IMR-90 (cell line): ENCODE data around the gene GGA3. TPM values are rescaled to one million over a fixed set of nuclear protein-coding genes. Genes with fewer than 3 reads are reported as not detected.

ENCODE experiments used
- ATAC-seq: fragments of 200-7000 bp; cut with Tn5 transposase; 2 replicates; pipeline ENCODE4 v1.9.1; 2020; ENCODE audit warnings: low read depth, mild to moderate bottlenecking, moderate library complexity
- BruUV-seq: library from RNA; stranded (reverse); fragments of 400-500 nt; replicated peaks from 2 replicates; lab custom pipeline; 2021; lab: Mats Ljungman, UMichigan
- CTCF ChIA-PET: fragments of 300-600 bp; formaldehyde crosslinking; extraction: SDS; loops from one replicate; lab custom pipeline; 2021; ENCODE audit warnings: antibody characterized with exemption; lab: Yijun Ruan, JAX
- POLR2A ChIA-PET: fragments of 300-600 bp; sonication (Branson Sonifier 250); formaldehyde crosslinking; loops from one replicate; lab custom pipeline; 2022; ENCODE audit warnings: antibody characterized with exemption; ENCODE audit not compliant: unreplicated experiment; lab: Charles Lee
- DNase-seq: peaks from one replicate; pipeline ENCODE4 v3.0.0; 2013
- H2AFZ ChIP-seq: replicated peaks from 2 replicates; pipeline ENCODE3; 2013; ENCODE audit warnings: low read length, mild to moderate bottlenecking; ENCODE audit not compliant: poor library complexity
- H2AK5ac ChIP-seq: 2 replicates; pipeline ENCODE4 v1.6.1; 2013; ENCODE audit warnings: low read depth, low read length, inconsistent platforms
- H2AK9ac ChIP-seq: replicated peaks from 2 replicates; pipeline ENCODE3; 2013; ENCODE audit warnings: mild to moderate bottlenecking, low read depth, low read length, moderate library complexity; ENCODE audit not compliant: poor library complexity
- H2BK120ac ChIP-seq: 2 replicates; pipeline ENCODE4 v1.6.1; 2013; ENCODE audit warnings: low read depth, low read length, inconsistent platforms
- H2BK15ac ChIP-seq: 3 replicates; pipeline ENCODE4 v1.6.1; 2013; ENCODE audit warnings: low read depth, low read length, inconsistent platforms
- H2BK20ac ChIP-seq: 2 replicates; pipeline ENCODE4 v1.6.1; 2013; ENCODE audit warnings: low read depth, mild to moderate bottlenecking, inconsistent platforms, low read length, moderate library complexity
- H2BK5ac ChIP-seq: 2 replicates; pipeline ENCODE4 v1.6.1; 2013; ENCODE audit warnings: mild to moderate bottlenecking, low read depth, low read length, inconsistent platforms; ENCODE audit not compliant: poor library complexity, severe bottlenecking
- H3K14ac ChIP-seq: replicated peaks from 2 replicates; pipeline ENCODE4 v1.6.1; 2013; ENCODE audit warnings: low read depth, low read length, inconsistent platforms
- H3K18ac ChIP-seq: 2 replicates; pipeline ENCODE4 v1.6.1; 2013; ENCODE audit warnings: low read depth, low read length, control low read depth
- H3K23ac ChIP-seq: 2 replicates; pipeline ENCODE4 v1.6.1; 2013; ENCODE audit warnings: low read depth, low read length, inconsistent platforms
- H3K27ac ChIP-seq: 2 replicates; pipeline ENCODE4 v1.5.1; 2013; ENCODE audit warnings: mild to moderate bottlenecking, control low read depth, low read length; ENCODE audit not compliant: insufficient read depth
- H3K27me3 ChIP-seq: 2 replicates; pipeline ENCODE4 v1.6.1; 2013; ENCODE audit warnings: low read length; ENCODE audit not compliant: control insufficient read depth, insufficient read depth
- H3K36me3 ChIP-seq: 2 replicates; pipeline ENCODE4 v1.6.1; 2013; ENCODE audit warnings: low read length, mixed read lengths; ENCODE audit not compliant: control insufficient read depth, insufficient read depth
- H3K4ac ChIP-seq: 2 replicates; pipeline ENCODE4 v1.6.1; 2013; ENCODE audit warnings: low read depth, low read length, inconsistent platforms
- H3K4me1 ChIP-seq: 2 replicates; pipeline ENCODE4 v1.6.1; 2013; ENCODE audit warnings: low read length, mixed read lengths; ENCODE audit not compliant: control insufficient read depth, insufficient read depth
- H3K4me2 ChIP-seq: 2 replicates; pipeline ENCODE4 v1.6.1; 2013; ENCODE audit warnings: low read depth, mild to moderate bottlenecking, control low read depth, low read length, moderate library complexity
- H3K4me3 ChIP-seq: 2 replicates; pipeline ENCODE4 v1.5.1; 2013; ENCODE audit warnings: low read depth, mild to moderate bottlenecking, control low read depth, low read length, moderate library complexity; ENCODE audit not compliant: insufficient read depth
- H3K56ac ChIP-seq: 2 replicates; pipeline ENCODE4 v1.6.1; 2013; ENCODE audit warnings: low read length, inconsistent platforms; ENCODE audit not compliant: insufficient read depth; ENCODE audit errors: extremely low read depth
- H3K79me1 ChIP-seq, 2 experiments: 2 replicates each; pipeline ENCODE4 v1.6.1; 2013; ENCODE audit warnings: low read length in 2 of 2, inconsistent platforms in 1 of 2, low read depth in 1 of 2
- H3K9ac ChIP-seq: 2 replicates; pipeline ENCODE4 v1.6.1; 2013; ENCODE audit warnings: low read depth, low read length, control low read depth
- H3K9me1 ChIP-seq: 2 replicates; pipeline ENCODE4 v1.6.1; 2013; ENCODE audit warnings: low read length, inconsistent platforms; ENCODE audit not compliant: insufficient read depth
- H3K9me3 ChIP-seq: 2 replicates; pipeline ENCODE4 v1.6.1; 2013; ENCODE audit warnings: low read length; ENCODE audit not compliant: control insufficient read depth, insufficient read depth
- H4K20me1 ChIP-seq: 2 replicates; pipeline ENCODE4 v1.6.1; 2013; ENCODE audit warnings: low read length, inconsistent platforms; ENCODE audit not compliant: insufficient read depth
- H4K5ac ChIP-seq: 2 replicates; pipeline ENCODE4 v1.6.1; 2013; ENCODE audit warnings: mild to moderate bottlenecking, low read depth, low read length, control low read depth
- H4K8ac ChIP-seq, 2 experiments: 2 replicates each; pipeline ENCODE4 v1.6.1; 2013; ENCODE audit warnings: low read depth in 2 of 2, low read length in 2 of 2, control low read depth in 1 of 2, inconsistent platforms in 1 of 2
- H4K91ac ChIP-seq: 2 replicates; pipeline ENCODE4 v1.6.1; 2013; ENCODE audit warnings: low read depth, low read length, inconsistent platforms; ENCODE audit not compliant: insufficient read depth
- CEBPB ChIP-seq: IDR thresholded peaks from 2 replicates; pipeline ENCODE4 v1.6.1; 2012; ENCODE audit warnings: low read depth, low read length, improper control_type of control experiment
- FOS ChIP-seq: fragments of 150-350 bp; IDR thresholded peaks from 2 replicates; pipeline ENCODE4 v1.6.1; 2016; ENCODE audit warnings: low read depth, low read length
- MAFK ChIP-seq: IDR thresholded peaks from 2 replicates; pipeline ENCODE4 v1.6.1; 2012; ENCODE audit warnings: low read depth, low read length, improper control_type of control experiment
- MAZ ChIP-seq: IDR thresholded peaks from 2 replicates; pipeline ENCODE4 v1.6.1; 2012; ENCODE audit warnings: low read depth, mild to moderate bottlenecking, low read length, improper control_type of control experiment, moderate library complexity, borderline replicate concordance
- MXI1 ChIP-seq: IDR thresholded peaks from 2 replicates; pipeline ENCODE4 v1.6.1; 2012; ENCODE audit warnings: low read depth, mild to moderate bottlenecking, low read length, moderate library complexity, borderline replicate concordance
- NFE2L2 ChIP-seq: fragments of 150-350 bp; IDR thresholded peaks from 2 replicates; pipeline ENCODE4 v1.6.1; 2016; ENCODE audit warnings: low read depth, mild to moderate bottlenecking, low read length
- RAD21 ChIP-seq: IDR thresholded peaks from 2 replicates; pipeline ENCODE4 v1.6.1; 2012; ENCODE audit warnings: low read length, improper control_type of control experiment
- RCOR1 ChIP-seq: IDR thresholded peaks from 2 replicates; pipeline ENCODE4 v1.6.1; 2012; ENCODE audit warnings: mild to moderate bottlenecking, low read length, improper control_type of control experiment; ENCODE audit not compliant: insufficient replicate concordance
- SMC3 ChIP-seq: fragments of 150-350 bp; IDR thresholded peaks from 2 replicates; pipeline ENCODE4 v1.6.1; 2016; ENCODE audit warnings: low read depth, mild to moderate bottlenecking, antibody characterized with exemption, low read length, moderate library complexity
- WGBS, 2 experiments: methylation state at CpG; one replicate each; pipeline versions ENCODE4 v1.1.5 to v1.1.7; 2013; ENCODE audit warnings: missing lambda C conversion rate in 2 of 2; ENCODE audit not compliant: insufficient read length in 1 of 2; ENCODE audit errors: extremely low coverage in 2 of 2; 5-methylcytosine and 5-hydroxymethylcytosine counted together
- dilution Hi-C: fragments of 300-500 bp; cut with HindIII; formaldehyde crosslinking; loops from one replicate; pipeline ENCODE4 v1.14.3; 2018; ENCODE audit warnings: low sequenced_read_pairs; ENCODE audit not compliant: unreplicated experiment
- in situ Hi-C: fragments of 300-500 bp; cut with MboI; formaldehyde crosslinking; loops from 3 replicates; pipeline ENCODE4 v1.14.3; 2019; ENCODE audit warnings: low sequenced_read_pairs, inconsistent platforms, mixed read lengths
- intact Hi-C: fragments of 100-400 bp; cut with micrococcal nuclease; formaldehyde crosslinking; loops from 2 replicates; pipeline ENCODE4 v1.10.0; 2022
- polyA plus RNA-seq, 3 experiments: library from polyadenylated mRNA; depleted of rRNA; stranded (reverse); fragments of >200 nt; gene quantifications; 2 replicates each; pipeline ENCODE4 v1.2.3, GENCODE V29; 2012; ENCODE audit warnings: low replicate concordance in 1 of 3
- total RNA-seq: library from RNA; depleted of rRNA; stranded (reverse); fragments of >200 nt; gene quantifications from 2 replicates; pipeline ENCODE4 v1.2.3, GENCODE V29; 2012
- TF ChIP-seq, protein P1 (sequence below): fragments of 150-350 bp; IDR thresholded peaks from 2 replicates; pipeline ENCODE4 v1.6.1; 2017; ENCODE audit warnings: mild to moderate bottlenecking, antibody characterized with exemption, low read length, low read depth
- TF ChIP-seq, protein P2 (sequence below): conservative IDR thresholded peaks from 2 replicates; pipeline ENCODE4 v1.5.1; 2012; ENCODE audit warnings: mild to moderate bottlenecking, low read depth, low read length, improper control_type of control experiment

Gene GGA3
- total and polyA plus RNA-seq, 2 of the 4 experiments (the other 2 are of a cell fraction) = 15.1 to 35.2 TPM

DNA sequence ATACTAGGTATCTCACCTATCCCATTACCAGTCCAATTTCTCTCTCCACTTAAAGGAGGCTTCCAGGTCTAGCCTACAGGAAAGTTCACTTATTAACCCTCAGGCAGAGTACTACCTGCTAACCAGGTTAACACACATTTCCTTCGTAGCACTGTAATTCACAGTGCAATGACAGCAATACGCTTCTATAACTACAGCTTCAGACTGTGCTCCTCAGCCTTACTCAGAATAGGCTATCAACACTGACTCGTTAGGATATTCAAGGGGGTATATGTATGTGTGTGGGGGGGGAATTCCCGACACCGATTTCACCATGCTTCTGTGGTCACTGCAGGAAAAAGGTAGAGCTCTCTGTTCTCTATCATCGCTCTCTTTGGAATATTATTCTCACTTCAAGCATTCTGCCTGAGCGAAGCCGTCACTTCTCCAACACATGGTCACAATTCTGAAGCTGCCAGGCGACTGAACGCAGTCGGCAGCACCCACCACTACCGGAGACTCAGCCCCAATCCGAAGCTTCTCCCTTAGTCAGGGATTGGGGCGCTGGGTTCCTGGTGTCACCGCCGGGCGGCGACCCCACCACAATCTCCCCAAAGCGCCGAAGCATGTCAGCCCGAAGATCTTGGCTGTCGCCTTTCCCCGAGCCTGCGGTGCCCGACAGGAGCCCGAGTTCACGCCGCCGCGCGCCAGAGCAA lies 618 bp downstream of the GGA3 start:
- Histone ChIP-seq H3K14ac (peak overlapping the region; percentile 83), H2BK15ac (no peak overlapping the region), H3K4ac (peak overlapping the region; percentile 80), H3K18ac (no peak overlapping the region; the same call in 1 of the 2 replicates), H4K91ac (peak overlapping the region; percentile 12; the same call in 1 of the 2 replicates), H3K36me3 (peaks cover 14% of the 10 kb centered on the region), H2BK120ac (0 out of 2 replicates have a peak overlapping the region, but pooled peaks have one; percentile 56), H3K23ac (peak overlapping the region; percentile 95), H3K27me3 (no peaks in the 10 kb centered on the region), H3K56ac (peak overlapping the region; percentile 13; the same call in 1 of the 2 replicates), H2AK5ac (peak overlapping the region; percentile 13; the same call in 1 of the 2 replicates), H2AK9ac (peak overlapping the region; percentile 94), H3K9me1 (peaks cover 7% of the 10 kb centered on the region), H3K27ac (peak overlapping the region; percentile 93), H4K20me1 (peaks cover 22% of the 10 kb centered on the region; the same call in 1 of the 2 replicates), H2AFZ (peak overlapping the region; percentile 94), H2BK5ac (peak overlapping the region; percentile 81), H3K4me1 (peaks cover 3% of the 10 kb centered on the region), H4K8ac (peak overlapping the region; percentile 88 to 97; a peak in 2 of 4 replicates), H3K79me1 (peaks cover 37 to 48% of the 10 kb centered on the region in 2 experiments), H3K4me2 (peak overlapping the region; percentile 98), H3K9me3 (no peaks in the 10 kb centered on the region), H3K9ac (peak overlapping the region; percentile 91), H3K4me3 (peak overlapping the region; percentile 91), H2BK20ac (0 out of 2 replicates have a peak overlapping the region, but pooled peaks have one; percentile 27), H4K5ac (peak overlapping the region; percentile 25; the same call in 1 of the 2 replicates)
- in situ Hi-C loops (no loop called here), dilution Hi-C loops (no loop called here), intact Hi-C loops (no loop called here)
- CTCF ChIA-PET = interaction anchor here (1.2 to 3.2 kb wide), 2 partner anchors 11 to 147 kb away, joined by 5 to 18 read pairs; partner anchors contain the start of gene MIF4GD
- ATAC-seq (peak; percentile 26), DNase-seq (peak; percentile 24)
- WGBS, 2 experiments = 0% methylated on average over 14 of the region's 31 CpGs; no CpG with 5 or more reads in 1 of the 2 experiments
- TF ChIP-seq, protein P1, sequence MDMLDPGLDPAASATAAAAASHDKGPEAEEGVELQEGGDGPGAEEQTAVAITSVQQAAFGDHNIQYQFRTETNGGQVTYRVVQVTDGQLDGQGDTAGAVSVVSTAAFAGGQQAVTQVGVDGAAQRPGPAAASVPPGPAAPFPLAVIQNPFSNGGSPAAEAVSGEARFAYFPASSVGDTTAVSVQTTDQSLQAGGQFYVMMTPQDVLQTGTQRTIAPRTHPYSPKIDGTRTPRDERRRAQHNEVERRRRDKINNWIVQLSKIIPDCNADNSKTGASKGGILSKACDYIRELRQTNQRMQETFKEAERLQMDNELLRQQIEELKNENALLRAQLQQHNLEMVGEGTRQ = no peak
- TF ChIP-seq, protein P2, sequence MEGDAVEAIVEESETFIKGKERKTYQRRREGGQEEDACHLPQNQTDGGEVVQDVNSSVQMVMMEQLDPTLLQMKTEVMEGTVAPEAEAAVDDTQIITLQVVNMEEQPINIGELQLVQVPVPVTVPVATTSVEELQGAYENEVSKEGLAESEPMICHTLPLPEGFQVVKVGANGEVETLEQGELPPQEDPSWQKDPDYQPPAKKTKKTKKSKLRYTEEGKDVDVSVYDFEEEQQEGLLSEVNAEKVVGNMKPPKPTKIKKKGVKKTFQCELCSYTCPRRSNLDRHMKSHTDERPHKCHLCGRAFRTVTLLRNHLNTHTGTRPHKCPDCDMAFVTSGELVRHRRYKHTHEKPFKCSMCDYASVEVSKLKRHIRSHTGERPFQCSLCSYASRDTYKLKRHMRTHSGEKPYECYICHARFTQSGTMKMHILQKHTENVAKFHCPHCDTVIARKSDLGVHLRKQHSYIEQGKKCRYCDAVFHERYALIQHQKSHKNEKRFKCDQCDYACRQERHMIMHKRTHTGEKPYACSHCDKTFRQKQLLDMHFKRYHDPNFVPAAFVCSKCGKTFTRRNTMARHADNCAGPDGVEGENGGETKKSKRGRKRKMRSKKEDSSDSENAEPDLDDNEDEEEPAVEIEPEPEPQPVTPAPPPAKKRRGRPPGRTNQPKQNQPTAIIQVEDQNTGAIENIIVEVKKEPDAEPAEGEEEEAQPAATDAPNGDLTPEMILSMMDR = no peak
- TF ChIP-seq RCOR1 (no peak), CEBPB (peak; percentile 10; the same call in 1 of the 2 replicates), MXI1 (no peak; the same call in 1 of the 2 replicates), NFE2L2 (no peak), RAD21 (0 out of 2 replicates have a peak, but pooled peaks have one; percentile 3), FOS (no peak), SMC3 (no peak), MAFK (no peak), MAZ (no peak)
- BruUV-seq = no TSS peak
- POLR2A ChIA-PET = interaction anchor here (0.6 kb wide), 1 partner anchor 56 kb away, joined by 7 read pairs; no protein-coding TSS in a partner anchor
